ENCODE measurements around the gene FLT1.

GRCh38 chr13:28349371-28349770, 145.6 kb downstream of the FLT1 start:
- TF ChIP-seq CTCF (IDR thresholded peaks at IDR 0.05; ENCODE audit: low read length) (no peak), EZH2 (IDR thresholded peaks at IDR 0.05; ENCODE audit: borderline replicate concordance, low read length) (no peak)

Measured in OCI-LY1 (cell line).